SJSA1 (cell line): ENCODE data around the gene UBE2D2. TPM values are rescaled to one million over a fixed set of nuclear protein-coding genes. Genes with fewer than 3 reads are reported as not detected.

Experiments used
- DNase-seq, 2 experiments: peaks; one replicate each; pipeline ENCODE4 v3.0.0-alpha.2; 2015 to 2020; ENCODE audit warnings: low spot score in 2 of 2, low read depth in 1 of 2
- H3K27ac ChIP-seq: fragments of 250-450 bp; sonication (Bioruptor Pico); 2 replicates; pipeline ENCODE4 v1.5.1; 2020; ENCODE audit warnings: mild to moderate bottlenecking, moderate library complexity
- H3K27me3 ChIP-seq: fragments of 250-450 bp; sonication (Bioruptor Pico); replicated peaks from 2 replicates; pipeline ENCODE4 v1.5.1; 2020; ENCODE audit warnings: mild to moderate bottlenecking, moderate library complexity
- H3K36me3 ChIP-seq: fragments of 250-450 bp; sonication (Bioruptor Pico); 2 replicates; pipeline ENCODE4 v1.5.1; 2020; ENCODE audit warnings: mild to moderate bottlenecking
- H3K4me1 ChIP-seq: fragments of 250-450 bp; sonication (Bioruptor Pico); replicated peaks from 2 replicates; pipeline ENCODE4 v1.6.1; 2021; ENCODE audit warnings: mild to moderate bottlenecking
- H3K4me3 ChIP-seq: fragments of 250-450 bp; sonication (Bioruptor Pico); 2 replicates; pipeline ENCODE4 v1.5.1; 2020; ENCODE audit warnings: mild to moderate bottlenecking
- H3K9me3 ChIP-seq: fragments of 250-450 bp; sonication (Bioruptor Pico); replicated peaks from 2 replicates; pipeline ENCODE4 v1.5.1; 2020; ENCODE audit warnings: mild to moderate bottlenecking
- total RNA-seq: library from RNA; depleted of rRNA; stranded (reverse); fragments of >200 nt; shearing (Covaris generic); gene quantifications from 2 replicates; pipeline ENCODE4 v1.2.3, GENCODE V29; 2014

The UBE2D2 gene
- total RNA-seq, 1 experiment from 2014 or later = 159 TPM

DNA sequence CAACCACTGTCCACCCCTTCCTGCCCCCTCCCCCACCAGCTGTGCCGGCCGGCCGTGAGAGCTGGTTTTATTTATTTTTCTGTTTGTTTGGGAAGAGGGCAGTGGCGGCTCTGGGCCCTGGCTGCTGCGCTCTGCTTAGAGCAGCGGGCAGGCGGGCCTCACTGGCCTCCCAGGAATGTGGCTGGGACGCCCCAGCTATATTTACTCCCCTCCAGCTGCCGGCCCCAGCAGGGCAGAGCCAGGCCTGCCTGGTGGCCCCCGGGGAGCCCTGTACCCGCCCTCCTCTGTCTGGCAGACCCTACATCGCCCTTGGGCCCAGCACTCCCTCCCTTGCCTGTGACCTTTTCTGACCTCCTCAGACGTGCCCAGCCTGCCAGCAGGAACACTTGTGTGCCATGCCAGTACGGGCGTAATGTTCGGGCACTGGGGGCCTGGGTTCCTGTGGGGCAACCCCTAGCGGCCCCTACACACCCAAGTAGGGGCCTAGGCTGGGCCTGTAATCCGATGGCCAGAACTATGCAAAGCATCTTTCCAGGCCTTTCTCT, 94.7 kb downstream of the UBE2D2 start:
- H3K27ac ChIP-seq = peak overlapping the region; percentile 77
- H3K4me1 ChIP-seq = peaks cover 98% of the 10 kb centered on the region
- no peaks in the 10 kb centered on the region for H3K9me3 ChIP-seq
- H3K27me3 ChIP-seq = no peaks in the 10 kb centered on the region
- no peak overlapping the region for H3K4me3 ChIP-seq
- peaks cover 17% of the 10 kb centered on the region for H3K36me3 ChIP-seq
- DNase-seq = peak; percentile 95 to 97

- Histone ChIP-seq H3K4me1 (peaks cover 92% of the 10 kb centered on the region), H3K9me3 (no peaks in the 10 kb centered on the region), H3K4me3 (no peak overlapping the region), H3K27me3 (no peaks in the 10 kb centered on the region), H3K36me3 (peaks cover 28% of the 10 kb centered on the region), H3K27ac (peak overlapping the region; percentile 77)
- DNase-seq = peak; percentile 70 to 81
Measured at GRCh38 chr5:139657363-139658321, 96.5 kb downstream of the UBE2D2 start.

GRCh38 chr5:139658501-139658927, 97.4 kb downstream of the UBE2D2 start:
- DNase-seq = peak in 1 of 2 experiments; percentile 69
- Histone ChIP-seq H3K36me3 (peaks cover 25% of the 10 kb centered on the region), H3K27me3 (no peaks in the 10 kb centered on the region), H3K4me1 (peaks cover 84% of the 10 kb centered on the region), H3K27ac (peak overlapping the region; percentile 77), H3K4me3 (peak overlapping the region; percentile 29; the same call in 1 of the 2 replicates), H3K9me3 (no peaks in the 10 kb centered on the region)

GRCh38 chr5:139658928-139659667, 98.0 kb downstream of the UBE2D2 start:
- peak overlapping the region; percentile 29 for H3K4me3 ChIP-seq
- H3K4me1 ChIP-seq = peaks cover 78% of the 10 kb centered on the region
- H3K27ac ChIP-seq = peak overlapping the region; percentile 77
- no peaks in the 10 kb centered on the region for H3K27me3 ChIP-seq
- peaks cover 23% of the 10 kb centered on the region for H3K36me3 ChIP-seq
- DNase-seq = peak; percentile 95 to 97
- H3K9me3 ChIP-seq = no peaks in the 10 kb centered on the region

DNA sequence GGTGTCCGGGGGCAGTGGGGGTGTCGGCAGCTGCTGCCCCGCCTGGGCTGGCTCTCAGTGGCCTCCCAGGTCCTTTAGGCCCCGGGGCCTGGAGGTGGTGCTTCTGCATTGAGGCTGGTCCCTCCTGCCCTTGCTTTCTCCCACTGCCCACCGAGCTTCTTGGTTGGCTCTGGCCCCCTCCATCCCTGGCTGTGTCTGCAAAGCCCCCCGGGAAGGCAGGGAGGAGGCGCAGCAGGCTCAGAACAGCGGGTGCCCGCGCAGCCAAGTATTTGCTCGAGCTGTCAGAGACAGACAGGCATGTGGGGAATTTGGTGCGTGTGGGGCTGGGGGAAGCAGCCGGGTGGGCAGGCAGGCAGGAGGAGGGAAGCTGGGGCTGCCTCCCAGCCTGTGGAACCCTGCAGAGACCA, 98.6 kb downstream of the UBE2D2 start:
- no peaks in the 10 kb centered on the region for H3K9me3 ChIP-seq
- peak in 1 of 2 experiments; percentile 84 for DNase-seq
- H3K27ac ChIP-seq = peak overlapping the region; percentile 77
- H3K27me3 ChIP-seq = no peaks in the 10 kb centered on the region
- H3K4me1 ChIP-seq = peaks cover 72% of the 10 kb centered on the region
- peaks cover 26% of the 10 kb centered on the region for H3K36me3 ChIP-seq
- H3K4me3 ChIP-seq = peak overlapping the region; percentile 29

DNA sequence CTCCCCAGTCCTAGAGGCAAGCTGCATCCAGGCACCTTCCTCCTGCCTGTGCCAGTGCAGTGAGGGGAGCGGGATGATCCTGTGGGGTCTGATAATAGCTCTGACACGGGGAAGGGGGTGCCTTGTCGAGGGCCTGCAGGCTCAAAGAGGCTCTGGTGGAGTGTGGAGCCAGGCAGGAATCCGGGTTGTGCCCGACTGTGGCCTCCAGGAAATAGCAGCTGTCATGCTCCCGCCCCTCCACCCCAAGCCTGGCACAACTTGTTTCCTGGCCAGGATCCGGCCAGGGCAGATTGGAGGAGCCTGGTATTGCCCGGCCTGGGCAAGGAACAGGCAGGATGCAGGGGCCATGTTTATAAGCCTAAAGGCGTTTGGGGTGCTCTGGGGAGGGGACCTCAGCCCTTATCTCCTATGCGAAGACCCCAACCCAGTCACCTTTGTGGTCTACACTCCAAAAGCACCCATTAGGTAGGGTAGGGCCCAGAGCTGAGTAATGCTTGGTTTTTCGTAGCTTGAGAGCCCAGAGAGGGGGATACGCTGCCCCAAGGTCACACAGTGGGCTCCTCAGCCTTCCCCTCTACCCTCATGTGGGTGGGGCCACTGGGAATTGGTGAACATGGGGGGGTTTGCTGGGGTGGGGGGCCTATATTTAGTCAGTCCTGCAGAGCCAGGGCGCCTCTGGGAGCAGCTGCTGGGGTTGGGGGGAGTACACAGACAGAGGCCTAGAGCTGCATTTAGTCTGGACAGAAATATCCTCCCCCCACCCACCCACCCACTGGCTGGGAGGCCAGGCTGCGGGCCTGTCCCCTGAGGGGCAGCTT, 99.2 kb downstream of the UBE2D2 start:
- Histone ChIP-seq H3K4me1 (peaks cover 66% of the 10 kb centered on the region), H3K27ac (peak overlapping the region; percentile 77), H3K4me3 (peak overlapping the region; percentile 29), H3K36me3 (peaks cover 29% of the 10 kb centered on the region), H3K9me3 (no peaks in the 10 kb centered on the region), H3K27me3 (no peaks in the 10 kb centered on the region)
- peak; percentile 80 to 82 for DNase-seq

GRCh38 chr5:139660923-139661814, 100.0 kb downstream of the UBE2D2 start:
- Histone ChIP-seq H3K4me1 (peaks cover 57% of the 10 kb centered on the region), H3K4me3 (no peak overlapping the region), H3K36me3 (peaks cover 26% of the 10 kb centered on the region)

DNA sequence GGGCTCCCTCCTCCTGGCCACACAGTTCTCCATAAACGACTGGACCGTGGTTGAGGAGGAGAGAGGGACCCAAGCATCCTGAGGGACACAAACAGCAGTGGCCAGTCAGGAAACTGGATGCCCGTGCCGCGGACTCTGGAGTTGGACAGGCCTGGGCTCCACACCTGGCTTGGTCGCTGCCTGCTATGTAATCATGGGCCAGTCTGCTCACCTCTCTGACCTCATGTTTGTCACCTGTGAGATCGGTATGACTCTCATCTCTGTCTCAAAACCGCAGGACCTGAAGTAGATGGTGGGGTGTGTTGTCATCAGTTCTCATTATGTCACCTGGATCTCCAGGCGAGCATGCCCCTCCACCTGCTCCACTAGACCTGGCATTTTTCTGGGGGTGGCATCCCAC, 101.5 kb downstream of the UBE2D2 start:
- Histone ChIP-seq H3K36me3 (peaks cover 31% of the 10 kb centered on the region), H3K27ac (no peak overlapping the region), H3K4me3 (no peak overlapping the region), H3K27me3 (no peaks in the 10 kb centered on the region), H3K4me1 (peaks cover 53% of the 10 kb centered on the region), H3K9me3 (no peaks in the 10 kb centered on the region)
- no peak for DNase-seq

More at GRCh38 chr5:139660923-139661814, 100.0 kb downstream of the UBE2D2 start:
- Histone ChIP-seq H3K9me3 (no peaks in the 10 kb centered on the region), H3K27me3 (no peaks in the 10 kb centered on the region), H3K27ac (peak overlapping the region; percentile 60)
- DNase-seq = peak; percentile 93 to 98

- DNase-seq = no peak
- peaks cover 53% of the 10 kb centered on the region for H3K4me1 ChIP-seq
- no peaks in the 10 kb centered on the region for H3K9me3 ChIP-seq
- H3K27me3 ChIP-seq = no peaks in the 10 kb centered on the region
- no peak overlapping the region for H3K4me3 ChIP-seq
- no peak overlapping the region for H3K27ac ChIP-seq
- H3K36me3 ChIP-seq = peaks cover 37% of the 10 kb centered on the region
Measured at GRCh38 chr5:139663207-139664085, 102.3 kb downstream of the UBE2D2 start.

- Histone ChIP-seq H3K9me3 (no peaks in the 10 kb centered on the region), H3K27me3 (no peaks in the 10 kb centered on the region), H3K36me3 (peaks cover 42% of the 10 kb centered on the region), H3K27ac (no peak overlapping the region), H3K4me1 (peaks cover 53% of the 10 kb centered on the region), H3K4me3 (no peak overlapping the region)
- no peak for DNase-seq
Measured at GRCh38 chr5:139664086-139664693, 103.1 kb downstream of the UBE2D2 start.

GRCh38 chr5:139664727-139665351, 103.7 kb downstream of the UBE2D2 start:
- Histone ChIP-seq H3K36me3 (peaks cover 49% of the 10 kb centered on the region), H3K4me1 (peaks cover 49% of the 10 kb centered on the region), H3K27ac (no peak overlapping the region), H3K9me3 (no peaks in the 10 kb centered on the region), H3K4me3 (no peak overlapping the region), H3K27me3 (no peaks in the 10 kb centered on the region)
- no peak for DNase-seq
